Fibroblast of the aortic adventitia (primary cell): ENCODE results near the gene CCDC82. TPM values are rescaled to one million over a fixed set of nuclear protein-coding genes. Genes with fewer than 3 reads are reported as not detected.

Experiments used
- DNase-seq: peaks from one replicate; pipeline ENCODE4 v3.0.0-alpha.2; 2010; ENCODE audit warnings: low read depth
- H3K4me3 ChIP-seq: 2 replicates; pipeline ENCODE4 v1.5.1; 2011; ENCODE audit warnings: low read depth, mild to moderate bottlenecking, control low read depth, low read length, moderate library complexity
- total RNA-seq: library from RNA; depleted of rRNA; stranded (reverse); fragments of >200 nt; gene quantifications from 2 replicates; pipeline ENCODE4 v1.2.3, GENCODE V29; 2012; ENCODE audit warnings: low replicate concordance
- TF ChIP-seq, protein P1 (sequence below): IDR thresholded peaks from 2 replicates; pipeline ENCODE4 v1.5.1; 2011; ENCODE audit warnings: mild to moderate bottlenecking, low read length, control low read depth, inconsistent platforms; ENCODE audit not compliant: insufficient read depth

Gene CCDC82
- total RNA-seq, 1 donor: 31.2 TPM

DNA sequence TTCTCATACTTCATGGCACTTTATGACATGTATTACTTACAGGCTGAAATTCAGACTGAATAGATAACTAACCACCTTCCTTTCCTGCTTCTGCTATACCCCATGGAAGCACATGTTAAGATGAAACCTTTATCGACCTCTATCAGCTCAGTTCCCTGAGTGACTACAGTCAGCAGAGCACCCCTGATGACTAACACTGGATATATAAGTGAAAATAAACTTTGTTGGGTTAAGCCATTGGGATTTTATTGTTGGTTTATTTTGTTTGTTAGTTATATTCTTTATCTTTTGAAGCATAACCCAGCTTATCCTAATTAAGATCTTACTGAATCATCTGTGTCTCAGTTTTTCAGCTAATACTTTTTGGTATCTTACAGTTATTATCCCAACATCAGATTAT lies 23.7 kb downstream of the CCDC82 start:
- DNase-seq: no peak
- no peak overlapping the region for H3K4me3 ChIP-seq
- TF ChIP-seq, protein P1, sequence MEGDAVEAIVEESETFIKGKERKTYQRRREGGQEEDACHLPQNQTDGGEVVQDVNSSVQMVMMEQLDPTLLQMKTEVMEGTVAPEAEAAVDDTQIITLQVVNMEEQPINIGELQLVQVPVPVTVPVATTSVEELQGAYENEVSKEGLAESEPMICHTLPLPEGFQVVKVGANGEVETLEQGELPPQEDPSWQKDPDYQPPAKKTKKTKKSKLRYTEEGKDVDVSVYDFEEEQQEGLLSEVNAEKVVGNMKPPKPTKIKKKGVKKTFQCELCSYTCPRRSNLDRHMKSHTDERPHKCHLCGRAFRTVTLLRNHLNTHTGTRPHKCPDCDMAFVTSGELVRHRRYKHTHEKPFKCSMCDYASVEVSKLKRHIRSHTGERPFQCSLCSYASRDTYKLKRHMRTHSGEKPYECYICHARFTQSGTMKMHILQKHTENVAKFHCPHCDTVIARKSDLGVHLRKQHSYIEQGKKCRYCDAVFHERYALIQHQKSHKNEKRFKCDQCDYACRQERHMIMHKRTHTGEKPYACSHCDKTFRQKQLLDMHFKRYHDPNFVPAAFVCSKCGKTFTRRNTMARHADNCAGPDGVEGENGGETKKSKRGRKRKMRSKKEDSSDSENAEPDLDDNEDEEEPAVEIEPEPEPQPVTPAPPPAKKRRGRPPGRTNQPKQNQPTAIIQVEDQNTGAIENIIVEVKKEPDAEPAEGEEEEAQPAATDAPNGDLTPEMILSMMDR: no peak

GRCh38 chr11:96365493-96365892 lies 24.2 kb downstream of the CCDC82 start:
- no peak for DNase-seq
- no peak overlapping the region for H3K4me3 ChIP-seq
- TF ChIP-seq, protein P1: no peak

GRCh38 chr11:96361778-96362177 lies 27.9 kb downstream of the CCDC82 start:
- H3K4me3 ChIP-seq: no peak overlapping the region
- TF ChIP-seq, protein P1: no peak
- peak; percentile 25 for DNase-seq

DNA sequence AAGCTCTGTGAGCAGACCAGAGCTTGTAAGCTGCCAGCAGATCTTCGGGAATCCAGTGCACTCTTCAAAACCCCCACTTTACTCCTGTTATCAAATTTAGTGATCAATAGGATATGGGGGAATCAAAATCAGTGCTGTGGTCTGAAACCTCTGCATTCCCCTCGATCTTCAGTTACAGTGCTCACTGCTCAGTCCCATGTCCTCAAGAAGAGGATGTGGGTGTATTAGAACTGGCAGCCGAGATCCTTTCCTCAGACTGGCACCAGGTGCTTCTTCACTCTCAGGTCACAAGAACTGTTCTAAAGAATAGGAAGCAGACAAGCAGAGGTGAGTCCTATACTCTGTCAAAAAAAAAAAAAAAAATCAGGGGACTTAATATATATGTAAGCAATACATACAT lies 31.4 kb downstream of the CCDC82 start:
- H3K4me3 ChIP-seq: no peak overlapping the region
- TF ChIP-seq, protein P1: no peak
- no peak for DNase-seq

- DNase-seq: no peak
- TF ChIP-seq, protein P1: no peak
- H3K4me3 ChIP-seq: no peak overlapping the region
Measured at GRCh38 chr11:96357794-96358193, 31.9 kb downstream of the CCDC82 start.

DNA sequence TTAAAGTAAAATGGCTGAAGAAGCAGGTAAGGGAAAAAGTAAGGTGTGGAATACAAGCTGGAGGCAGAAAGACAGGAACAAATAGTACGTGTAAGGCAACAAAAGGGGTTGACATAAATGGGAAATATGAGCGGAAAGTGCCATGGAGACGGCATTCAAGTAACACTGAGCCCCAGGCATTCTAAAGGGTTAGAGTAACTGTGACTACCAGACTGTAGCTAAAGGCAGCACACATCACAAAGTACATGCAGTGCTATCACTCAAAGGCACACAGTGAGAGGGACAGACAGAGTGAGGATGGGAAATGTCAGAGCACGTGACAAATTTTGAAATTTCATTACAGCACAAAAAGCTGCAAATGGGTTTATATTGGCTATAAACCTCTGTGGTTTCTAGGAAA lies 32.9 kb downstream of the CCDC82 start:
- TF ChIP-seq, protein P1: no peak
- no peak overlapping the region for H3K4me3 ChIP-seq
- DNase-seq: no peak

GRCh38 chr11:96342961-96343711 lies 46.6 kb downstream of the CCDC82 start, which contains the start of gene MAML2:
MAML2 (minus strand) TSS chr11:96343195; CDS start chr11:96341895, 1,300 bp downstream.
- TF ChIP-seq, protein P1: peak; percentile 94
- peak; percentile 93 for DNase-seq
- H3K4me3 ChIP-seq: peak within 1 kb of the TSS; percentile 74
